ACHN (cell line): ENCODE data around the gene CCDC59.
"Not testable (repeated sequence)": the region's sequence is repeated elsewhere in the genome, so short reads cannot be mapped to it uniquely, and the experiment has no call there.

Experiments
- DNase-seq: peaks from one replicate; pipeline ENCODE4 v3.0.0-alpha.2; 2015
- in situ Hi-C: cut with HindIII; loops from 2 replicates; pipeline ENCODE4 v1.10.0; 2017; ENCODE audit warnings: low sequenced_read_pairs, low pct_ligation_motif_present, low pct_unique_long_range_greater_than_20kb

CCDC59 gene, protein sequence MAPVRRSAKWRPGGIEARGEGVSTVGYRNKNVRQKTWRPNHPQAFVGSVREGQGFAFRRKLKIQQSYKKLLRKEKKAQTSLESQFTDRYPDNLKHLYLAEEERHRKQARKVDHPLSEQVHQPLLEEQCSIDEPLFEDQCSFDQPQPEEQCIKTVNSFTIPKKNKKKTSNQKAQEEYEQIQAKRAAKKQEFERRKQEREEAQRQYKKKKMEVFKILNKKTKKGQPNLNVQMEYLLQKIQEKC

GRCh38 chr12:82358200-82359114 is at the start of gene CCDC59, which contains the start of gene METTL25:
CCDC59 (minus strand) TSS chr12:82358387; CDS start chr12:82358376, 11 bp downstream.
METTL25 (plus strand) TSS chr12:82358529; CDS start chr12:82358566, 37 bp downstream.
- in situ Hi-C loops: no loop called here
- DNase-seq: peak; percentile 100

DNA sequence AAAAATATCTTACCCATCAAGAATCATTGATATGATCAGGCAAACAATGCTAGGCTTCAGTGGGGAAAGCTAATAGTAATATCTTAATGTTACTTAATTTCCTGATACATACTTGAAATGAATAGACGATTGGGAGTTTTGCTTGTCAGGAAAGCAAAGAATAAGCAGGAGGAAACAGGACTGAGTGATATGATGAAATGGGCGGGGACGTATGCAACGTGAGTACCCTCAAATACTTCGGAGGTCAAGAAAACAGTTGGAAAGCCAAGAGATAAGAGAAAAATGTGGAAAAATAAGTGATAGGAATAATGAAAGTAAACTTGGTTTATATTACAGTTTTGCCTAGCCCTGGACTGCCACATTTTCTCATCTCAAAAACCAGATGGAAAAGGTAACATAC is 49.3 kb upstream of the CCDC59 start:
- no peak for DNase-seq
- in situ Hi-C loops: no loop called here

- in situ Hi-C loops: no loop called here
- DNase-seq: no peak
These were observed 48.5 kb upstream of the CCDC59 start for GRCh38 chr12:82406651-82407050.

DNA sequence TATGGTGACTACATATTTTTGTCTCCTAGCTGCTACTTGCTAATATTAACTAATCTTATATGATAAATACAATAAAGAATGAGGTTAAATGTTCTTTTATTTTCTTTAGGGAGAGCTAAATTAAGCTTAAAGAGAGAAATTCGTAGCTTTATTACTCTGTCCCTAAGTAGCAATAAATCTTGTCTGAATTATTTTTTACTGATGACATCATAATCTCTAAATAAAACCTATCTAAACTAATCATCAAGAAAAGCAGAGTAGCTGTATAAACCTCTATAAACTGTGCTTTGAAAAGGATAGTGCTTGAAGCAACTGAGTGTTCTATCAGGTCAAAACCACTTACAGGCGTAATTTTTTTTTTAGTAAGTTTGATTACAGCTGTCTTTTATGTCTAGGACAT is 42.6 kb upstream of the CCDC59 start:
- DNase-seq: no peak
- in situ Hi-C loops: no loop called here

GRCh38 chr12:82398879-82399278 is 40.7 kb upstream of the CCDC59 start:
- in situ Hi-C loops: no loop called here
- no peak for DNase-seq

GRCh38 chr12:82383930-82384552 is 25.9 kb upstream of the CCDC59 start:
- DNase-seq: peak; percentile 76
- in situ Hi-C loops: no loop called here

DNA sequence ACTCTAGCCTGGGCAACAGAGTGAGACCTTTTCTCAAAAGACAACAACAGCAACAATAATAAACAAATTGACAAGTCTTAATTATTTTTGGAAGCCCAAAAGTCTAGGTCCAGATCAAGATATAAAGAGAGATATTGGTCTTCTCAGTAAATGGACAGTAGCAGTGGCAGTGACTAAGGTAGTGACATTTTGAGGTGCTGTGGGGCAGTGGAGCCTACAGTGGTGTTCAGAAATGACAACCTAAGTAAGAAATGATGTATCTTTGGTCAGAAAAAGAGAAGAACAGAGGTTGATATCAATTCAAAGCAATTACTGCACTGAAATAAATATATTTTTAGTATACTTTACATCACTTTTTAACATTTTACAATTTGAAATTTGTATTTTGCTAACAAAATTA is 20.8 kb upstream of the CCDC59 start:
- no peak for DNase-seq
- in situ Hi-C loops: no loop called here

DNA sequence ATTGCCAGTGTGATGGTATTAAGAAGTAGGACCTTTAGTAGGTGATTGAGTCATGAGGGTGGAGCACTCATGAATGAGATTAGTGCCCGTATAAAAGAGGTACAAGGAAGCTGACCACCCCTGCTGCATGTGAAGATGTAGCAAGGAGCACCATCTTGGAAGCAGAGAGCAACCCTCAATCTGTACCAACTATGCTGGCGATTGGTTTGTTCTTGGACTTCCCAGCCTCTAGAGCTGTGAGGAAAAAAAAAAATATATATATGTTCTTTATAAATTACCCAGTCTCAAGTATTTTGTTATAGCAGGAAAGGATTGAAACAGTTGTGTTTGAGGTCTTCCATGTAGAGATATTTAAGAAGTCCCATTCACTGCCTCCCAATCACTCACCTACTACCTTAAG is 17.0 kb upstream of the CCDC59 start:
- DNase-seq: no peak
- in situ Hi-C loops: no loop called here

GRCh38 chr12:82366197-82366596 is 8.0 kb upstream of the CCDC59 start:
- no peak for DNase-seq
- in situ Hi-C loops: no loop called here

- no peak for DNase-seq
- in situ Hi-C loops: no loop called here
These were observed 5.8 kb upstream of the CCDC59 start for GRCh38 chr12:82363990-82364389.

DNA sequence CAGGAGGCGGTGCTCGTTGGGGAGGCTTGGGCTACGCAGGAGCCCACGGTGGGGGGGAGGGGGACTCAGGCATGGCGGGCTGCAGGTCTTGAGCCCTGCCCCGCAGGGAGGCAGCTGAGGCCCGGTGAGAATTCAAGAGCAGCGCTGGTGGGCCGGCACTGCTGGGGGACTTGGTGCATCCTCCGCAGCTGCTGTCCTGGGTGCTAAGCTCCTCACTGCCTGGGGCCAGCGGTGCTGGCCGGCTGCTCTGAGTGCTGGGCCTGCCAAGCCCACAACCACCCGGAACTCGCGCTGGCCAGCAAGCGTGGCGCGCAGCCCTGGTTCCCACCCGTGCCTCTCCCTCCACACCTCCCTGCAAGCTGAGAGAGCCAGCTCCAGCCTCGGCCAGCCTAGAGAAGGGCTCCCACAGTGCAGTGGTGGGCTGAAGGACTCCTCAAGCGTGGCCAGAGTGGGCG is 3.3 kb upstream of the CCDC59 start:
- in situ Hi-C loops: no loop called here
- DNase-seq: no peak

- in situ Hi-C loops: not testable (repeated sequence)
These were observed 2.6 kb upstream of the CCDC59 start for GRCh38 chr12:82360834-82361233.

GRCh38 chr12:82359115-82359478 is 910 bp upstream of the CCDC59 start:
- in situ Hi-C loops: no loop called here
- peak; percentile 35 for DNase-seq

More at GRCh38 chr12:82360834-82361233, 2.6 kb upstream of the CCDC59 start:
- not testable (repeated sequence) for DNase-seq

DNA sequence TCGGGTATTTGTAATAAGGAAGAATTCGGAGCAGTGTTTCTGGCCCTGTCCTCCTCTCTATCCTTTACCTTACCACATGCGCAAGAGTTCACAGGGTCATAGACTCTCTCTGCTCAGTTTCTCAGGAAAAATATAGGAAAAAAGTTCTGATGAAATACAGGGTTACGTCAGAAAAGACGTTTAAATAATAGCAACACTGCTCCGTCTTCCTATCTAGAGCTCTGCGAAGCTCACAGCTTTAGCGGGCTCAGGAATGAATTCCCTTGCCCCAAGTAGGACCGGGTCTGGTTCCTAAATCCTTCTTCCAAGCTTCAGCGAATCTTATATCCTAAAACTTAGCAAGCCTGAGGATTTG is 365 bp downstream of the CCDC59 start:
- in situ Hi-C loops: no loop called here

GRCh38 chr12:82357340-82357739 is 847 bp downstream of the CCDC59 start:
- no peak for DNase-seq
- in situ Hi-C loops: no loop called here

More for the DNA sequence above, 365 bp downstream of the CCDC59 start:
- peak; percentile 23 for DNase-seq

DNA sequence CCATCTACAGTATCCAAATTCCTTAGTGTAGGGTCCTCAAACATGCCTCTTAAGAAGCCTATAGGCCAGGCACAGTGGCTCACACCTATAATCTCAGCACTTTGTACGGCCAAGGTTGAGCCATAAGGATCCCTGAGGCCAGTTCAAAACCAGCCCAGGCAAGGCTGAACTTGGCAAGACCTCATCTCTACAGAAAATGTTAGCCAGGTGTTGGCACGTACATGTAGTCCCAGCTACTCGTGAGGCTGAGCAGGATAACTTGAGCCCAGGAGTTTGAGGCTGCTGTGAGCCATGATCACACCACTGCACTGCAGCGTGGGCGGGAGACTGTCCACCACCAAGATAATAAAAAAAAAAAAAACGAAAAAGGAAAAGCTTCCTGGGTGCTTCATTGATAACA is 6.8 kb downstream of the CCDC59 start:
- no peak for DNase-seq
- in situ Hi-C loops: no loop called here

DNA sequence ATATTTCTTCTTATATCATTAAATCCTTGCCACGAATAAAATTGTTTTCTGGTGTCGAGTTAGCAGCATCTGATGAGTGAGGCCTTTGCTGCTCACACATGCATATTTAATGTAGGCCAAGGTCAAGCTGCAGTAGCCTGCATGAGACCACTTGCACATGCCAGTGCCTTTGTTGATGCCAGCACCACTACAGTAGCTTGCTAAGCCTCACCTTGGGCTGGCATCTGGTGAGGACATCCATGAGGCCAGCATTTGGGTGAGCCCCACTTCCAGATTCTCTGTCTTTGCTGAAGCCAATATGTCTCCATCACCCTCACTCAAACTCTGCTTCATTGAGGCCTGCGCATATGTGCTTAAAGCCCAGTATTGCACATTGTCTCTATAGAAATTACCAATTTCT is 8.0 kb downstream of the CCDC59 start:
- DNase-seq: no peak
- in situ Hi-C loops: no loop called here

GRCh38 chr12:82329508-82329907 is 28.7 kb downstream of the CCDC59 start:
- no peak for DNase-seq
- in situ Hi-C loops: no loop called here

DNA sequence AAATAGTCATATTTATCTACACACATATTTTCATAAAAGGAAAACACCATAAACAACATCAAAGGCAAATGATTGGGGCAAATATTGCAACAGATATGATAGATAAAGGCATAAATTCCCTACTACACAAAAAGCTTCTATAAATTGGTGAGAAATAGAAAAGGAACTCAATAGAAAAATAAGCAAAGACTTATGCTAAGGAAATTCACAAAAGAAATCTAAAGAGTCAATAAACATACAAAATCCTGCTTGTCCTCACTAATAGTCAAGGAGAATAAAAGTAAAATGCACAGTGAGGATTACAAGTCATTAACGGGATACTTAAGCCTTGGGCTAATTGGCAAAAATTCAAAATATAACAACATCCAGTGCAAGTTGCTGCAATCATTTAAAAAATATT is 30.3 kb downstream of the CCDC59 start:
- in situ Hi-C loops: no loop called here
- no peak for DNase-seq
